Germinal center (tissue), 1 donor: ENCODE results near the gene DCAF17.
"Not testable (repeated sequence)": the region's sequence is repeated elsewhere in the genome, so short reads cannot be mapped to it uniquely, and the experiment has no call there.

Experiments
- DNase-seq: peaks from one replicate; pipeline ENCODE4 v3.0.0; 2012; ENCODE audit warnings: mixed read lengths, low spot score

Gene DCAF17

GRCh38 chr2:171459498-171459897, 25.5 kb downstream of the DCAF17 start:
- no peak for DNase-seq

- DNase-seq = no peak
These were observed 26.5 kb downstream of the DCAF17 start for GRCh38 chr2:171460537-171460936.

GRCh38 chr2:171469176-171469575, 35.1 kb downstream of the DCAF17 start:
- DNase-seq = no peak

- no peak for DNase-seq
These were observed 36.1 kb downstream of the DCAF17 start for GRCh38 chr2:171470129-171470528.

GRCh38 chr2:171475979-171476378, 42.0 kb downstream of the DCAF17 start:
- DNase-seq = no peak

- no peak for DNase-seq
These were observed 44.3 kb downstream of the DCAF17 start for GRCh38 chr2:171478345-171478744.

- DNase-seq = no peak
These were observed 45.3 kb downstream of the DCAF17 start for GRCh38 chr2:171479154-171479814.

- no peak for DNase-seq
These were observed 46.9 kb downstream of the DCAF17 start for GRCh38 chr2:171480908-171481307.

GRCh38 chr2:171482308-171482707, 48.3 kb downstream of the DCAF17 start:
- no peak for DNase-seq

- no peak for DNase-seq
These were observed 48.9 kb downstream of the DCAF17 start for GRCh38 chr2:171482877-171483276.

GRCh38 chr2:171483793-171484192, 49.8 kb downstream of the DCAF17 start:
- DNase-seq = no peak

- no peak for DNase-seq
These were observed 51.1 kb downstream of the DCAF17 start for GRCh38 chr2:171485116-171485515.

- DNase-seq = no peak
These were observed 53.2 kb downstream of the DCAF17 start for GRCh38 chr2:171487201-171487600.

GRCh38 chr2:171487803-171488259, 53.8 kb downstream of the DCAF17 start:
- DNase-seq = no peak

GRCh38 chr2:171490577-171490976, 56.6 kb downstream of the DCAF17 start:
- no peak for DNase-seq

- DNase-seq = no peak
These were observed 57.3 kb downstream of the DCAF17 start for GRCh38 chr2:171491292-171491691.

GRCh38 chr2:171492664-171493063, 58.6 kb downstream of the DCAF17 start:
- DNase-seq = no peak

GRCh38 chr2:171497664-171498063, 63.6 kb downstream of the DCAF17 start:
- DNase-seq = not testable (repeated sequence)

GRCh38 chr2:171505374-171505773, 71.3 kb downstream of the DCAF17 start:
- no peak for DNase-seq

GRCh38 chr2:171509945-171510731, 76.1 kb downstream of the DCAF17 start:
- DNase-seq = peak; percentile 8

GRCh38 chr2:171512014-171512413, 78.0 kb downstream of the DCAF17 start:
- no peak for DNase-seq

GRCh38 chr2:171512683-171513195, 78.7 kb downstream of the DCAF17 start:
- DNase-seq = no peak

- DNase-seq = no peak
These were observed 79.7 kb downstream of the DCAF17 start for GRCh38 chr2:171513719-171514160.
